Renal cortex interstitium (tissue), 11 donors: ENCODE results near the gene POLN. TPM values are rescaled to one million over a fixed set of nuclear protein-coding genes. Genes with fewer than 3 reads are reported as not detected.
"Not testable (repeated sequence)": the region's sequence is repeated elsewhere in the genome, so short reads cannot be mapped to it uniquely, and the experiment has no call there.

ENCODE experiments used
- DNase-seq, 11 donors: peaks; one replicate each; pipeline ENCODE4 v3.0.0-alpha.2; 2013; ENCODE audit warnings: low read depth in 9 of 11, low spot score in 4 of 11; ENCODE audit errors: extremely low read depth in 1 of 11
- polyA plus RNA-seq, 3 donors: library from polyadenylated mRNA; unstranded; fragments of 120-200 nt; gene quantifications; one replicate each; pipeline ENCODE4 v1.2.1, GENCODE V29; 2013; ENCODE audit not compliant: insufficient read length in 3 of 3

POLN gene
- polyA plus RNA-seq, 3 donors: 2.9 to 5.0 (median 3.1) TPM

DNA sequence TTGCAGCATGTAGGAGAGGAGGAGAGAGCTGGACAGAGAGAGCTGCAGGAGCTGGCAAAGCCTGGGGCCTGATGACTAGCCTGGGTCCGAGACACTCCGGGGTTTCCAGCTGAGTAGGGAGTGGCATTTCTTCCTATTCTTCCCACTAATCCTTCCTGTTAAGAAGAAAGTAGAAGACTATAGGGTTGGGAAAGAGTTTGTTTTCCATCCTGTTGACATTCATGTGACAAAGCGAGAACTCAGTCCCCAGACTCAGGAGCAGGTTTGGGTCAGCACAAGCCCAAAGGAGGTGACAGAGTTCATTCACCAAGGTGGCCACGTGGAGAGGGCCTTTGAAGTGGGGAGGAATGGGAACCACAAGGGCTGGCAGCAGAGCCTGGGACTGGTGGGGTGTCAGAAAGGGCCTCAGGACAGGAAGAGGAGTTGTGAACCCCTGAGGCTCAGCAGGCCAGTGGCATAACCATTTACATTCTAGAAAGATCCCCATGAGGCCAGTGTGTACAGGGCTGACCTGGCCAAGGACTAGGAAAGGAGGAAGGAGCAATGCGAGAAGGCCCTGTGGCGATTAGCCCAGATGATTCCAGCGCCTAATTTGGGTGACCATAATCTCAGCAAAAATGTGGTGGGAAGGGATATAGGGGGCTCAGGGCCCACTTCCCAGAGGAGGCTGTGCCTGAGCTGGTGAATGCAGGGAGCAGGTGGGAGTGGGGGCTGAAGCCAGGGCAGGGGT is 3.3 kb upstream of the POLN start:
- DNase-seq: no peak

GRCh38 chr4:2243681-2244380 is 1.9 kb upstream of the POLN start:
- peak in 1 of 11 donors; percentile 31 for DNase-seq

- no peak for DNase-seq
Observed at GRCh38 chr4:2241003-2241402, 918 bp downstream of the POLN start.

GRCh38 chr4:2236944-2237666 is 4.8 kb downstream of the POLN start:
- DNase-seq: no peak

DNA sequence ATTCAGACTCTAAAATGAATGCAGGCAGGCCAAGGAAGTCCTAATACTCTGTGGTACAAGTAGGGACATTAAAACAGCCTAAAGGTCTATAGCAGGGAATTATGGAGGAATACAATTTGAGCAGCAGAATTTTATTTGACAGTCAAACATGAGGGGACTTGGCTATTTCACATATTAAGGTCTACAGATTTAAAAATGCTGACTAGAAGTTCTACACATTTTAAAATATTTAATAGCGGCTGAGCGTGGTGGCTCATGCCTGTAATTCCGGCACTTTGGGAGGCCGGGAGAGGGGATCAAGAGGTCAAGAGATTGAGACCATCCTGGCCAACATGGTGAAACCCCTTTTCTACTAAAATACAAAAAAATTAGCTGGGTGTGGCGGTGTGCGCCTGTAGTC is 10.8 kb downstream of the POLN start:
- no peak for DNase-seq

DNA sequence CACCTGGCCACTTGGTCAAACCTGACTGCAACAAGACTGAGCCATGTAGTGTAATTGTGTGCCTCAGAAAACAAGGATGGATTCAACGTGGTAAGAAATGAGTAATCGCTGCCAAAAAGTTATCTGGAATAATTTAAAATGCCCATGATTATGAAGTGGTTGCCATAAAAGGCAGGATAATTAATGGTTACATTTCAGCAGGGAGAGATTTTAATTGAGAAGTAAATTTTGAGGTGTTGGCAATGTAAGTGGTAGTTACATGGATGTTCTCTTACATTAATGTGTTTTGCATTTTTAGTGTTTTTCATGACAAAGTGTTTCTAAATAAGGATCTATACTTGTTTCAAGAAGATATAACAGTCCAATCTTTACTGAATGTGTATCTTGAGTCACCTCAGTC is 15.7 kb downstream of the POLN start:
- DNase-seq: no peak

GRCh38 chr4:2222838-2223237 is 19.1 kb downstream of the POLN start:
- DNase-seq: peak in 3 of 11 donors; percentile 18 to 34 (median 20)

DNA sequence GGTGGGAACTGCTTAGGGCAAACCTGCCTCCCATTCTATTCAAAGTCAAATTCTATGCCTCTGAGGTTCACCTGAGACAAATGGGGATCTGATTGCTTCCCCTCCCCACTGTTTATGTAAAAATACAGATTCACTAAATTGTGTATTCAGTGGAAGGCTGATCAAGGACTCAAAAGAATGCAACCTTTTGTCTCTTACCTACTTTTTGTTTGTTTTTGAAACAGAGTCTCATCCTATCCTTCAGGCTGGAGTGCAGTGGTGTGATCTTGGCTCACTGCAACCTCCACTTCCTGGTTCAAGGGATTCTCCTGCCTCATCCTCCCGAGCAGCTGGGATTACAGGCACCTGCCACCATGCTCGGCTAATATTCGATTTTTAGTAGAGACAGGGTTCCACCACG is 20.5 kb downstream of the POLN start:
- DNase-seq: not testable (repeated sequence)

DNA sequence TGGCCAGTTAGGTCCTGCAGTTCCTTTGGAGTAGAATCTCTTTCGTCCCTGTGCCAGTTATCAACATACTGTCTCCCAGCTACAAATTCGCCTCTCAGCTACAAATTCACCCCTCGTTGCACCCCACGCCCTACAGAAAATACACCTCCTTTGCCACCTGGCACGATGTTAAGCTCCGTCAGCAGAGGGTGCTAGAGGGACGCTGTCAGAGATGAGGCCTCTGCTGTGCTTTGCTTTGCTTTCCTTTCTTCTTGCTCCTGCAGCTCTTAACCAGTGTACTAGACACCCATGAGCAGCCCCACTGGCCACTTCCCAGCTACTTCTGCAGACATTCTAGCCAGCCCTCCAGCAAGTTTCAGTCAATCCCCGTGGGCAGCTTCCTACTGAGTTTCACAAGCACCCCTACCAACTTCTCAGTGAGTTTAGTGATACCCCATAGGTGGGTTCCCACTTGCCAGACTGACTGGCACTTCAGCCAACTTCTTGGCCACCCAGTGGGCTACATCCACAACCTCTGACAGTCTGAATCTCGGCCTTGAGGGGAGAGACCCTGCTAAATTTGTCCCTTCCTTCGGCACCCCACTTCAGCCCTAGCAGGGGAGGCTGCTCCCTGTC is 21.8 kb downstream of the POLN start:
- DNase-seq: peak in 6 of 11 donors; percentile 50 to 68 (median 58)

DNA sequence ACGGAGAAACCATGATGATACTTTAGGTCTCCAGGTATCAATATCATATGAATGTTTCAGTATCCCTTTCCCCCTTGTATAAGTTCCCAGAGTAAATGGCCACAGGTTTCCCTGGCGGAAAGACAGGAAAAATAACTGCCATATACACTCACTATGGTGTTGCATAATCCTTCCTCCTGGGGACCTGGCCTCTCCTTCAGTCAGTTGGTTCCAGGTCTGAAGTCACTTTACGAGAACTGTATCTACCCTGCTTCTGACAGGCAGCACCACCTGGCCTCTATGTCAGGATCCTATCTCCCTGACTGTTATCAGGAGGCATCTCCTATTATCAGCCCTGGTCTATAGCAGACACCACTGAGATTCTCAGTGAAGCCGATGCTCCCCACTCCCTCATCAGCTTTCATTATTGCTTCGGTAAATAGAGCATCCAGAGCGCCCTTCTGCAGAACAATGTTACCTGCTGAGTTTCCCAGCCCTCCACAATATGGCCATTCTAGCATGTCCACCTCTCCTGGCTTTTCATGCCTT is 22.6 kb downstream of the POLN start:
- no peak for DNase-seq

DNA sequence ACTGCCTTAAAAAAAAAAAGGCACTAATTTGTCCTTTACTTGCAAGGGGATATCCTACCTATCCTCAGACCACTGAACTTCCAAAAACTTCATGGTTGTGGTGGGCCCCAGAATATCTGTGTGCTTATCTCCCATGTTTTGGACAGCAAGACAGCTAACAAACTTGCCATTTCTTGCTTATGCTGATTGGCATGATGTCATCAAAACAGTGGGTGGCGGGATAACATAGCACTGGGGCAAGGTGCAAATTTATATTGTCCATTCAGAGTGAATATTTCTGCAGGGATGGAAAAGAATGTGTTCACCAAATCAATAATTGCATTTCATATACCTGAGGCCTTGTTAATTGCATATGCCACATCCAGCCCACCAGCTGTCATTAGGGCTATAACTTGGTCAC is 23.5 kb downstream of the POLN start:
- no peak for DNase-seq

DNA sequence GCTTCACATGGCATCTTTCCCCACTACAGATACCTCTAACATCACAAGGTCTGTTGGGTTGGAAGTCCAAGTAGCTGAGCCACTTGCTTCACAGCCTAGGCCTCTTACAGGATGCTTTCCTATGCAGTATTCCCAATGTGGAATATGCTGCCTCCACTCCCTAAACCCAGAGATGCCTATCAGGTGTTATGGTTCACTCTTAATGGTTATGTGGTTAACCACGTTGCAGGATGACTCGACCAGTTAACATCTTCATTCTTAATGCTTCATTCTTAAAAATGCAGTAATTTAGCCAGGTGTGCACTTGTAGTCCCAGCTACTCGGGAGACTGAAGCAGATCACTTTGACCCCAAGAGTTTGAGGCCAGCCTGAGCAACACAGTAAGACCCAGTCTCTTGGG is 24.2 kb downstream of the POLN start:
- no peak for DNase-seq

DNA sequence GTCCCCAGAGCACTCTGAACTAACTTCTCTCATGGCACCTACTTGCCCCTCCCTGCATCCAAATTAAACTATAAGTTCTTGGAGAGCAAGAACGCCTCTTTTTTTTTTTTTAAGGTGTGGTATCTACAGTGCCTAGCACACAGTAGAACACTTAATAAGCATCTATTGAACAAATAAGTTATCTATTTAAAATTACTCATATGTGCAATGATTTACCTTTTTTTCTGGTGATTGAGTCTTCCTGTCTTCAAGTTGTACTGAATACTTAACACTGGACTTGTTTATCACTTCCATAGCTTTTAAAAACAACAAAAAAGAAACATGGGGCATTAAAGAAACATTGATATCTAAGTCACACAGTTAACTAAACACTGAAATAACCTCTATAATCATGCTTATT is 29.1 kb downstream of the POLN start:
- DNase-seq: no peak

- DNase-seq: not testable (repeated sequence)
Observed at GRCh38 chr4:2202789-2203188, 39.1 kb downstream of the POLN start.

DNA sequence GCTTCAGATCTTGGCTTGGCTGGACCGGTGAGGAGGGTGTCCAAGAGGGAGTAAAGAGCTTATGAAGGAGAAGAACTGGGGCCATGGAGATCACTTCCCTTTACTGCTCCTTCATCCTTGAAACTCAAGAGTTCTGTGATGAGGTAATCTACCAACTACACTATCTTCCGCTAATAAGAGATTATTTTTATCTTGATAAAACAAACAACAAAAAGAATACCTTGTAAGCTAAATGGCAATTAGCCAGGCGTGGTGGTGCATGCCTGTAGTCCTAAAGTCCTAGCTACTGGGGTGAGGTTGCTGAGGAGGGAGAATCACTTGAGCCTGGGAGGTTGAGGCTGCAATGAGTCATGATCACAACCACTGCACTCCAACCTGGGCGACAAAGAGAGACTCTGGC is 47.4 kb downstream of the POLN start:
- no peak for DNase-seq

- DNase-seq: no peak
Observed at GRCh38 chr4:2193326-2193725, 48.6 kb downstream of the POLN start.

- DNase-seq: no peak
Observed at GRCh38 chr4:2186865-2187172, 55.1 kb downstream of the POLN start.

GRCh38 chr4:2186133-2186864 is 55.6 kb downstream of the POLN start:
- peak in 4 of 11 donors; percentile 4 to 13 (median 6) for DNase-seq

DNA sequence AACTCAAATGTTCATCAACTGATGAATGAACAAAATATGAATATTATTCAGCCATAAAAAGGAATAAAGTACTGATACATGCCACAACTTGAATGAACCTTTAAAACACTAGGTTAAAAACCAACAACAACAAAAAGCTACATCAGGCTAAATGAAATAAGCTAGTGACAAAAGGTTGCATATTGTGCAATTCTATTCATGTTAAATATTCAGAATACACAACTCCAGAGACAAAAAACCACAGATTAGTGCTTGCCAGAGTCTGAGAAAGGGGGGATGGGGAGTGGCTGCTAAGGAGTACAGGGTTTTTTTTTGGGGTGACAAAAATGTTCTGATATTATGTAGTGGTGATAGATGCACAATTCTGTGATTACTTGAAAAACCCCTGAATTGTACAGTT is 58.5 kb downstream of the POLN start:
- no peak for DNase-seq
